HG02938 (cell line): ENCODE measurements around the gene AP2A2.

Experiments
- ATAC-seq: cut with Tn5 transposase; IDR thresholded peaks from one replicate; pipeline ENCODE4 v1.9.1; 2021; ENCODE audit warnings: mild to moderate bottlenecking, moderate library complexity; ENCODE audit not compliant: unreplicated experiment

AP2A2 gene

GRCh38 chr11:925496-926301, at the start of gene AP2A2:
TSS of gene AP2A2 (plus strand) at chr11:925870. CDS start at chr11:926022, 152 bp downstream.
- ATAC-seq: peak; percentile 48

- ATAC-seq: no peak
These were observed 49.1 kb upstream of the AP2A2 start for GRCh38 chr11:876545-876944.

GRCh38 chr11:877565-877964, 48.1 kb upstream of the AP2A2 start:
- ATAC-seq: no peak

- ATAC-seq: no peak
These were observed 45.2 kb upstream of the AP2A2 start for GRCh38 chr11:880447-880846.

- no peak for ATAC-seq
These were observed 43.1 kb upstream of the AP2A2 start for GRCh38 chr11:882596-882995.

- no peak for ATAC-seq
These were observed 42.1 kb upstream of the AP2A2 start for GRCh38 chr11:883527-883926.

- no peak for ATAC-seq
These were observed 41.0 kb upstream of the AP2A2 start for GRCh38 chr11:884578-885070.

GRCh38 chr11:886568-886967, 39.1 kb upstream of the AP2A2 start:
- ATAC-seq: no peak

- no peak for ATAC-seq
These were observed 38.1 kb upstream of the AP2A2 start for GRCh38 chr11:887589-887988.

- ATAC-seq: no peak
These were observed 37.1 kb upstream of the AP2A2 start for GRCh38 chr11:888310-889212.

- ATAC-seq: no peak
These were observed 36.4 kb upstream of the AP2A2 start for GRCh38 chr11:889257-889656.

- no peak for ATAC-seq
These were observed 35.8 kb upstream of the AP2A2 start for GRCh38 chr11:889687-890475.

- ATAC-seq: no peak
These were observed 34.7 kb upstream of the AP2A2 start for GRCh38 chr11:890794-891540.

- no peak for ATAC-seq
These were observed 32.5 kb upstream of the AP2A2 start for GRCh38 chr11:893008-893654.

- no peak for ATAC-seq
These were observed 31.0 kb upstream of the AP2A2 start for GRCh38 chr11:894575-895201.

- ATAC-seq: no peak
These were observed 30.1 kb upstream of the AP2A2 start for GRCh38 chr11:895331-896110.

GRCh38 chr11:897253-898142, 28.2 kb upstream of the AP2A2 start:
- ATAC-seq: no peak

- ATAC-seq: no peak
These were observed 27.5 kb upstream of the AP2A2 start for GRCh38 chr11:898143-898511.
